GM18502 (cell line): ENCODE measurements around the gene FN3KRP.
"Not testable (repeated sequence)": the region's sequence is repeated elsewhere in the genome, so short reads cannot be mapped to it uniquely, and the experiment has no call there.

Experiments used
- ATAC-seq: cut with Tn5 transposase; IDR thresholded peaks from one replicate; pipeline ENCODE4 v1.9.1; 2021; ENCODE audit warnings: mild to moderate bottlenecking; ENCODE audit not compliant: unreplicated experiment, poor library complexity

FN3KRP gene

DNA sequence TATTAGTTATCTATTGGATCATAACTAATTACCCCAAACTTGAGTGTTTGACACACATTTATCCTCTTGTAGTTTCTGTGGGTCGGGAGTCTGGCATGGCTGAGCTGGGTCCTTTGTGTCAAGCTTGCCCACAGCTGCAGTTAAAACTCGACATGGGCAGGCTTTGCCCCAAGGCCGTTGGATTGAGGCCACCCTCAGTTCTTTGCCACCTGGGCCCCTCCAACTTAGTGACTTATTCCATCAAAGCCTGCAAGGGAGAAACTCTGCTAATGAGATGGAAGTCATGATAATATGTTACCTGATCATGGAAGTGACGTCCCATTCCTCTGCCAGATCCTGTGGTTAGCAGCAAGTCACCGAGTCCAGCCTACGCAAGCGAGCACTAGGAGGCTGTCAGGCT, 52.5 kb downstream of the FN3KRP start:
- no peak for ATAC-seq

DNA sequence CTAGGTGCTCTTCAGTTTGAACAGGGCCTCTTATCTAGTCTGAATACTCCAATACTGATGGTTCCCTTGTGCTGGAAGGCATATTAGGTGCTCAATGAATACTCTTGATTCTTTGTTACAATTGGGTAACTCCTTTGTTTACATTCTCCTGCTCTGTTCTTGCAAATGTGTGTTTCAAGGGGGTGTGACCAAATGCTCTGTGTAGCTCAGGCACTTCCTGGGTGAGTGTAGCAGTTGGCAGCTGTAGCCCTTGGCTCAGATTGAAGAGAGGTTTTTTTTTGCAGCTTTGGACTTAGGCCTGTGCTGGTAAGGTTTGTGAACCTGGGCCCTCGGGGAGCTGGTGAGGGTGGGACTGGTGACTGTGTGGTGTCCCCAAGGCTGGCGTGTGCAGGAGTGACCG, 55.5 kb downstream of the FN3KRP start:
- ATAC-seq = no peak

DNA sequence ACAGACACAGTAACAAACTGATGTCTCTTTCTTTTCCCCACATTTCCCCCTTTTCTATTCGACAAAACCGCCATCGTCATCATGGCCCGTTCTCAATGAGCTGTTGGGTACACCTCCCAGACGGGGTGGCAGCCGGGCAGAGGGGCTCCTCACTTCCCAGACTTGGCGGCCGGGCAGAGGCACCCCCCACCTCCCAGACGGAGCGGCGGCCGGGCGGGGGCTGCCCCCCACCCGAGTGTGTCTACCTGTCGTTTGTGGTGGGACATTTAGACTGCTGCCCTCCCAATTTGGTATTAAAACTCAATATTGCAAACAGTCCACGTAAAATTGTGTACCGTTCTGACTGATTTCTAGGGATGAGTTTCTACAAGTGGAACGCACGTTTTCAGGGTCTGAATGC, 58.0 kb downstream of the FN3KRP start:
- not testable (repeated sequence) for ATAC-seq

DNA sequence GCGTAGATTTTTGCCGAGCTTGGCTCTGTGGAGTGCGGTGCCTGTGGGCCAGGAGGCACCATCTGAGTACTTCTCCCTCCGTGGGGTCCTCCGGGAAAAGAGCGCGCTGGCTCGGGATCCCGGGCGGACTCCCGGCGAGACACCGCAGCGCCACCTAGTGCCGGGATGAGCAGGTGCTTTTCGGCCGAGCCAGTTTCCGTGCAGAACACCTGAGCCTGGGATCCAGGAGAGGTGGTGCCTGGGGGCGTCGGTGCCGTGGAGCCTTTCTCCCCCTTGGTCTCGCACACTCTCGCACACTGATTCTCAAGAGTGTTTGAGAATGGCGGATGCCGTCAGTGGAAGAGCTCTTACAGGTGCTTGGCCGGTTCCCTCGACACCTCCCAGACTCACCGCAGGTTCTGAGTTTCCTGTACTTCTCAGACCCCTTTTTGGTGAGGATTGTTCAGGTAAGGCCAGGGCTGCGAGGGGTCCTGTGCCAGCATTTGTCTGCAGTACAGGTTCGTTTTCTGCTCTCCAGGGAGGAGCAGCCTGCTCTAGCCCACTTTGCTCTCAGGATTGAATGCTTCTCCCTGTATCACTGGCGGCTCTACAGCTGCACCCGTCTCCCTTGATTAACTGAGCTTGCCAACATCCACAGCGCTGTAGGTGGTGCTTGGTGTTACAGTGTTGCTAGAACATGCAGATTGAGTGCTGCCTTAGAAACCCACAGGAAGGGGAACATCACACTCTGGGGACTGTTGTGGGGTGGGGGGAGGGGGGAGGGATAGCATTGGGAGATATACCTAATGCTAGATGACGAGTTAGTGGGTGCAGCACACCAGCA, 58.7 kb downstream of the FN3KRP start:
- ATAC-seq = no peak

DNA sequence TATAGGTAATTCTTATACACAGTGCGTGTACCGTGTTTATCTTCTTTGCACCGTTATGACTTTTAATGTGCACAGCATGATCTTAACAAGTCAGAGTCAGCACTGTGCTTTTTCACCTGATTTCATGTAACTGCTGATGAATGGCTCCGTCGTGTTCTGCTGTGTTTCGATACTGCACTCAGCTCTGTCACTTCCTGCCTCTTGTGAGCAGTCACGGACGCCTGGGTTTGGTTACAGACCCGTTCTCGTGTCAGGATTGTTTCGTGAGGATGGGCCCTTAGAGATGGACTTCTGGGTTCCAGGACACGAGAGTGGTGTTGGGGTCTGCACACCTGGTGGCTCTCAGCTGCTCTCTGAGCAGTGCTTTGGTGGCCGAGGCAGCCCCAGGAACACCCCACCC, 59.9 kb downstream of the FN3KRP start:
- no peak for ATAC-seq
